NK-92 (cell line): ENCODE measurements around the gene STRN4.

Experiments
- DNase-seq: peaks from one replicate; lab custom pipeline; 2025; ENCODE audit not compliant: unreplicated experiment; lab: John Stamatoyannopoulos, UW

STRN4 gene

GRCh38 chr19:46744005-46744691 lies 2.1 kb downstream of the STRN4 start:
- no peak for DNase-seq

DNA sequence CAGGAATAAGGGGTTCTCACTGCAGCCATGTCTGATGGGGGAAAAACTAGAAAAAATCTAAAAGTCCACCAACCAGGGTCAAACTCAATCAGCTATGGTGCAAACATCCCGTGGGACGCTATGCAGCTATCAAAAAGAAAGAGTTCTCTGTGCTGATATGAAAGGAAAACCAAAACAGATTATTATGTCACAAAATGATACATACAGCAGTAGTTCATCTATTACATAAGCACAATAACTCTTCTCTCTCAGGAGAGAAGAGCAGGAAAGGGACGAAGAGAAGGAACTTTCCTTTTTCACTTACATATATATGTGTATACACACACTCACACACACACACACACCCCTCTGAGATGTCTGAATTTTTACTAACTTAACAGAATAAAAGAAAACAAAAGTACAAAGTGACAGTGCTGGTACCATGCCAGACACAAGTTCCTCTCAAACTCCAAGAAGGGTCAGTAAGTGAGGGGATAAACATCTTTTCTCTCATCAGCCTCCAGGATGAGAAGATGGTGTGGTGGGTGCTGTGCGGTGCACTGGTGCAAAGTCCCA lies 3.2 kb downstream of the STRN4 start:
- no peak for DNase-seq

GRCh38 chr19:46741447-46741846 lies 4.8 kb downstream of the STRN4 start:
- no peak for DNase-seq

DNA sequence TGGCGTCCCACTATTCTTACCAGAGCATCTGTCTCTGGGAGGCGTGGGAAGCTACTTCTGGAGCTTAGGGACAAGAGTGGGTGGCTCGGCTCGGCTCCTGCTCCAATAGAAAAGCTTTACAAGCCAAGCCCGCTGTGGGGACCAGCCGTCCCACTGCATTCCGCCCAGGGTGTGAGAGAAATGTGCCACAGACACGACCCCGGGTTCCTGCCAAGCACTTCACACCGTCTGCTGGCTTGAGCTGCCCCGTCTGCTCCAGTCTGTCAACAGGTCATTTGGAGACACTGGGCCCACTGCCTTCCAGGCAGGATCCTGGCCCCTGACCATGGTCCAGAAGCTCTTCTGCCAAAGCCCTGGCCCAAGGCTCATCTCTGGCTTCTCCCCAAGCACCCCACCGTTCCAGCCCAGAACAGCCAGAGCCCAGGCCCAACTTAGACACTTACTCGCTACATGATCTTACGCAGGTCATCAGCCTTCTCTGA lies 6.9 kb downstream of the STRN4 start:
- no peak for DNase-seq

- DNase-seq, result no peak
Observed at GRCh38 chr19:46737761-46738171, 8.5 kb downstream of the STRN4 start.

GRCh38 chr19:46737298-46737654 lies 9.0 kb downstream of the STRN4 start:
- no peak for DNase-seq

- no peak for DNase-seq
Observed at GRCh38 chr19:46736531-46737297, 9.5 kb downstream of the STRN4 start.

DNA sequence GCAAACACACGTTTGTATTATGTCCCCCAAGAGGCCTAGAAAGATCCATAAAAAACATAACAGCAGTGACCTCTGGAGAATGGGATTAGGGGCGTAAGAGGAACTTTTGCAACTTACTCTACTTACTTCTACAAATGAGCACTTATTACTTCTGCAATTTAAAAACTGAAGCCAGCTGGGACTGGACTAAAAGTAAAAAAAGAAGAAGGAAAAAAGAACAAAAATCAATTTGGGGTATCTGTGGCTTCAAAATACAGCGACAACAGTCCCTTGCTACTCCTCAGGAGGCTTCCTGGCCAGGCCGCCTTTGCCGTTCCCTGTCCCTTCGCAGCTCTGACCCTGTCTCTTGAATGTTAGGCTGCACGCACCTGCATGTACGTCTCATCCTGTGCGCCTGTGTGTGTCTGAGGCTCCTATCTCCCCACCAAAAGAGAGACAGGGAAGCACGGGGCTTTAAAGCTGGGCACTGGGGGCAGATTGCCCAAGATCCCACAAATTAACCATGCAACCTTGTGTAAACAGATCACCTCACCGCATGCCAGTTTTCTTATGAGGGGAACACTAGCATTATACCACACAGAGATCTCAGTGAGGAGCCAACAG lies 12.5 kb downstream of the STRN4 start:
- DNase-seq, result no peak

GRCh38 chr19:46732966-46733689 lies 13.1 kb downstream of the STRN4 start:
- no peak for DNase-seq

DNA sequence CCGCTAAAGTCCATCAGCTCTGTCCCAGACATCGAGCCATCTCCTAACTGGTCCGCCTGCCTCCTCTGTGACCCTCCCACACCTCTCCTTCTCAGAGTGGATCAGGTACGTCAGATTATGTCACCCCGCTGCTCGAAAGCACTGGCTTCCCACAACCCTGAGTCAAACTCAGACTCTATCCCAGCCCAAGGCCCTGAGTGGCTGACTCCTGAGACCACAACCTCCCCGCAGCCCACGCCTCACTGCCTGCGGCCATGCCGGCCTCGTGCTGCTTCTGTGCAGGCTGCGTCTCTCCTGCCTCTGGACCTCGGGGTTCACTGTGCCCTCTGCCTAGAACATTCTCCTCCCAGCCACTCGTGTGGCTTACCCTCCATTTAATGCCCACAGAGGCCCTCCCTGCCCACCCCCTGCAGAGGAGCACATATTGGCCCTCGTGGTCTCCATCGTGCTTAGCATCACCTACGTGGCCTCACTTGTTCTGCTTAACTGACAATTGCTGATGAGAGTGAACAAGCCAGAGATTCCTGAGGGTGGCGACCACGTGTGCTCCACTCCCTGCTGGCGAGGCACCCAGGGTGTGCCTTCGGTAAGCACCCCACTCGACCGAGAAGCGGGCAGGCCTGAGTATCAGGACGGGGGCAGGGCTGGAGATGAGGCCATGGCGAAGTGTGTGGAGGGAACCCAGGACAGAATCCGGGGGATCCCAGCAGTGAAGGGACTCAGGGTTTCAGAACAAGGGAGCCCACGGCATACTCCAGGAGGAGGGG lies 13.9 kb downstream of the STRN4 start:
- DNase-seq, result no peak

DNA sequence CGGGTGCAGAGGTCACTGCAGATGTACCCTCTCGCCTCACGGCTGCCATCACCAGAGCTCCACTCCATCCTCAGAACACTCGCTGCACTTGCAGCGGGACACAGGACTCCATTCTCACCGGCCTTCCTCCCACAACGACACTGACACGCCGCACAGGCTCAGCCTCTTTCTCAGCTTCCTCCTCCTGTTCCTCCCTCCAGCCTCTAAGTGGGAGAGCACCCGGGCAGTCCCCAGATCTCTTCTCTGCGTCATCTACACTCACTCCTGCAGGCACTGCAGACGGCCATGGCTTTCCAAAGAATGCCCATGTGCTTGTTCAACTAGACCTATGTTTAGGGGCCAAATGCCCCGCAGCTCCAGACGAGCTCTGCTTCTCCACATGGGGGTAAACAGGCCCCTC lies 14.7 kb downstream of the STRN4 start:
- no peak for DNase-seq

- no peak for DNase-seq
Observed at GRCh38 chr19:46731007-46731501, 15.2 kb downstream of the STRN4 start.

DNA sequence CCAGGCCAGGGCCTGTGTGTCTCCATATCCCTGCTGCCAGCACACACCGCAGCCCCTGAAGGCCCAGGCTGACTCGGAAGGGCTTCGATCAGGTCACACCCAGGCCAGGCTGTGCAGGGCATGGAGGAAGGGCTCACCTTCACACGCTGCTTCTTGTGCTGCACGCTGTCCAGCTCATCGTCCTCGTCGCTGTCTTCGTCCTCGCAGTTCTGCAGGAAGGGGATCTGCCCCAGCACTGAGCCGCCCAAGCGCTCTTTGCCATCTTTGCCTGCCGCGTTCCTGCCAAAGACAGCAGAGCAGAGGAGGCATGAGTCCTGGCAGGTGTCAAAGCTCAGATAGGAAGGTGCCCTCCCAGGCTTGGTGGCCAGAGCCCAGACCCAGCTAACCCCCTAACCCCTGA lies 15.7 kb downstream of the STRN4 start:
- no peak for DNase-seq

DNA sequence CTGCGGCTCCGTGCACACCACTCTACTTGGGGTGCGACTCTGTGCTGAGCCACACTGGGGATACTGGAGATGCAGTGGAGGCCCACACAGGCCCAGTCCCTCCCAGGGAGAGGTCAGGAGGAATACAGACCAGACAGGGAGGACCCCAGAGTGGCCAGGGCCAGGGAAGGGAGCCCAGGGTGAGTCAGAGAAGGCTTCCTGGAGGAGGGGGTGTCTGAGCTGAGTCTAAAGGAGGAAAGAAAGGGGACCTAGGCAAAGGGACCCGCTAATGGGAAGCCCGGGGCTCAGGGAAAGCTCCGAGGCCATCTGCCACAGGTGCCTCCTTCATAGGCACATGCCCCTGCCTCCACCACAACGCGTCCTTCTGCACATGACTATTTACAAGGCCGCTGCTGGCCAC lies 16.1 kb downstream of the STRN4 start:
- no peak for DNase-seq

DNA sequence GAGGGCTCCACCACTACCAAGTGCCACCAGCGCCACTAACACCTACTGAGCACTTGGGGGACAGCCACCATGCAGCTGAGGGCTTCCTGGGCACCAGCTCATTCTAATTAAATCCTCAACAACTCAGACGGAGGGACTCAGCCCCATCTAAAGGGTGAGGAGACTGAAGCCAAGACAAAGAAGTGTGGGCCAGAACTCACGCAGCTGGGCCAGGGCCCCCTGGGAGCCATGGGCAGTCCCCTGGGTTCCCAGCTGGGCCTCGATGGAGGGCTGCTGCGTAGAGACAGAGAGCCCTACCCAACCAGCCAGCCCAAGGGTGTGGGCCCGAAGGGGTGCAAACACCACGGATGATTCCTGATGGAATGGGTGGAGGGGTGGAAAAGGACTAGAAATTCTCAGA lies 16.6 kb downstream of the STRN4 start:
- no peak for DNase-seq

DNA sequence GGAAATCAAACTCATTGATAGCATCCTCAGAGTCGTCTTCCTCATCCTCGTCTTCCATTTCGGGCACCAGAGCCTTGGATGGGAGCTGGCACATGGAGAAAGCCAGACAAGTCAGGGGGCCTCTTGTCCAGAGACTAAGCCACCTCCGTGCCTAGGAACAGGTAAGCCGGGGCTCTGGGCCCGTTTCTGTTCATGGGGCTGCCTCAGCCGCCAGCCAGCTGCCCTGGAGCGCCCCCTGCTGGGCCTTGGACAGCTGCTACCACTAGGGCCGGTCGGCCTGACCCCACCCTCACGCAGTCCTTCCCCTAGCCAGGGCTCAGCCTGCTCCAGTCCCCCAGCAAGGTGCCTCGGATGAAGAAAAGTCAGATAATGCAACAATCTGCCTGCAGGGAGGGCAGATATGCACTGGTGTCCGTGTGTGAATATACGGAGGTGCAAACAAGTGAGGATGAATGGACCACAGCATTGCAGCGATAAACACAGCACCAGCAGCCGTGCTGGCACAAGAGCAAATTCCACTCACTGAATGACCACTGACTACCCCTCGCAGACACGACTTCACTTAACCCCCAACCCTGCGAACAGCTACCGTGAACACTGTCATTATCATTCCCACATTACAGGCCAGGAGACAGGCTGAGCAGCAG lies 17.4 kb downstream of the STRN4 start:
- no peak for DNase-seq

DNA sequence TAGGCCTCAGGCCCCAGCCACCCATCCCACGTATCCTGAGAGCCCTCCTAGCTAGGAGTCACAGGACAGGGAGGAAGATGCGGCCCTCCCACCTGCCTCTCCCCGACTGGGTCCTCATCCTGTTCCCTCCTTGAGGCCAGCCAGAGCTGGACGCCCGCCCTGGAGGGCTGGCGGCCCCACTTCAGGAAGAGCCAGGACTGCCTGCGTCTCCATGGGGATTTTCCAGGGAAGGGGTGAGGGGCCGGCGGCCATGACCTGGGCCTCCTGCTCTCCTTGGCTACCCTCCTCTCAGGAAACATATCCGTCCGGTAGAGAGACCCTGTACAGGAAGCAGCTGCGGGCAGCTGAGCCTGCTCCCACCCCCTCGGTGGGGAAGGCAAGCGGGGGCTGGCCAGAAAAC lies 18.0 kb downstream of the STRN4 start:
- no peak for DNase-seq

DNA sequence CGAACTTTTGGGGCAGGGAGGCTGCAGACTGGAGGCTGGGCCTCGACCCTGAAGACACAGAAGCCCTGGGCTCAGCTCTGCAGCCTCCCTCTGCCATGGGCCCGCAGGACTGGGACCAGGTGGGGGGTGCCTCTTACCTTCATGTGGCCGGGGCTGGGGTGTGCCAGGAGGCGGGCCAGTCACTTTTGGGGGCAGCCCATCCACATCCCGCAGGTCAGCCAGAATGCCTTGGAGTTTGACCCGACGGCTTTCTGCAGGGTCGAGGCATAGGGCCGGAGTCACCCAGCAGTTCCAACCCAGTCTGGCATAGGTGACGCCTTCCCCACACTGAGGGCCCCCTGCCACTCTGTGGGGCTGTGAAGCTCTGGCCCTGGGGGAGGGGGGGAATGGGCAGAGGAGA lies 18.5 kb downstream of the STRN4 start:
- DNase-seq, result no peak

GRCh38 chr19:46726971-46727501 lies 19.2 kb downstream of the STRN4 start:
- DNase-seq, result no peak

- no peak for DNase-seq
Observed at GRCh38 chr19:46726551-46726950, 19.7 kb downstream of the STRN4 start.
